Fibroblast of lung (primary cell): ENCODE measurements around the gene PRR7. TPM values are rescaled to one million over a fixed set of nuclear protein-coding genes. Genes with fewer than 3 reads are reported as not detected.

Experiments
- DNase-seq, 2 donors: peaks; one replicate each; pipeline versions ENCODE4 v3.0.0 to v3.0.0-alpha.2; 2010; ENCODE audit warnings: low read depth in 2 of 2
- H2AFZ ChIP-seq: 2 replicates; pipeline ENCODE4 v1.5.1; 2012; ENCODE audit warnings: low read length, control low read depth, inconsistent platforms
- H3K27ac ChIP-seq: 2 replicates; pipeline ENCODE4 v1.5.1; 2011; ENCODE audit warnings: low read length, control low read depth; ENCODE audit not compliant: insufficient read depth
- H3K27me3 ChIP-seq: 2 replicates; pipeline ENCODE4 v1.5.1; 2011; ENCODE audit warnings: mild to moderate bottlenecking, low read length; ENCODE audit not compliant: control insufficient read depth, insufficient read depth
- H3K36me3 ChIP-seq: 2 replicates; pipeline ENCODE4 v1.5.1; 2011; ENCODE audit warnings: low read length; ENCODE audit not compliant: control insufficient read depth, insufficient read depth
- H3K4me1 ChIP-seq: 2 replicates; pipeline ENCODE4 v1.5.1; 2011; ENCODE audit warnings: low read length; ENCODE audit not compliant: control insufficient read depth, insufficient read depth; ENCODE audit errors: extremely low read depth
- H3K4me2 ChIP-seq: 2 replicates; pipeline ENCODE4 v1.5.1; 2011; ENCODE audit warnings: low read length, control low read depth; ENCODE audit not compliant: insufficient read depth; ENCODE audit errors: extremely low read depth
- H3K4me3 ChIP-seq, 4 experiments: fragments of 200-600 bp in 1 of 4; sonication (generic) in 1 of 4; replicated peaks in 1 of 4; 2 replicates each; pipeline ENCODE4 v1.5.1; 2011 to 2016; ENCODE audit warnings: low read length in 4 of 4, low read depth in 3 of 4, mild to moderate bottlenecking in 3 of 4, control low read depth in 2 of 4, inconsistent platforms in 1 of 4, mixed read lengths in 1 of 4; ENCODE audit not compliant: insufficient read depth in 1 of 4; ENCODE audit errors: control extremely low read depth in 1 of 4
- H3K79me2 ChIP-seq: 2 replicates; pipeline ENCODE4 v1.5.1; 2012; ENCODE audit warnings: mild to moderate bottlenecking, low read length, inconsistent platforms; ENCODE audit not compliant: control insufficient read depth, insufficient read depth
- H3K9ac ChIP-seq: 2 replicates; pipeline ENCODE4 v1.5.1; 2011; ENCODE audit warnings: mild to moderate bottlenecking, low read length, control low read depth; ENCODE audit not compliant: insufficient read depth
- H3K9me3 ChIP-seq: 2 replicates; pipeline ENCODE4 v1.5.1; 2012; ENCODE audit warnings: low read depth, low read length; ENCODE audit not compliant: control insufficient read depth, insufficient read depth
- H4K20me1 ChIP-seq: 2 replicates; pipeline ENCODE4 v1.5.1; 2011; ENCODE audit warnings: low read length; ENCODE audit not compliant: control insufficient read depth, insufficient read depth; ENCODE audit errors: extremely low read depth
- EZH2 ChIP-seq: IDR thresholded peaks from 2 replicates; pipeline ENCODE4 v1.5.1; 2012; ENCODE audit warnings: low read length, control low read depth, mild to moderate bottlenecking; ENCODE audit errors: missing control alignments
- polyA plus RNA-seq, 2 donors: library from polyadenylated mRNA; depleted of rRNA in 1 of 2; stranded (reverse) in 1 of 2; unstranded in 1 of 2; fragments of >200 nt; gene quantifications; 2 replicates each; pipeline ENCODE4 v1.2.1, GENCODE V29; 2011 to 2012; ENCODE audit warnings: missing spikeins in 1 of 2
- total RNA-seq: library from RNA; depleted of rRNA; stranded (reverse); fragments of >200 nt; gene quantifications from 2 replicates; pipeline ENCODE4 v1.2.1, GENCODE V29; 2014
- TF ChIP-seq, protein P1 (sequence below), 2 donors: IDR thresholded peaks in 1 of 2; conservative IDR thresholded peaks in 1 of 2; 1 replicate in 1 of 2; 2 replicates in 1 of 2; pipeline ENCODE4 v1.5.1; 2011 to 2012; ENCODE audit warnings: low read length in 2 of 2, control low read depth in 1 of 2, inconsistent platforms in 1 of 2, low read depth in 1 of 2, mild to moderate bottlenecking in 1 of 2

The PRR7 gene
- total and polyA plus RNA-seq, 2 donors (not counting 1 experiment from before 2014, with no cell fraction given): 1.6 to 2.3 TPM

DNA sequence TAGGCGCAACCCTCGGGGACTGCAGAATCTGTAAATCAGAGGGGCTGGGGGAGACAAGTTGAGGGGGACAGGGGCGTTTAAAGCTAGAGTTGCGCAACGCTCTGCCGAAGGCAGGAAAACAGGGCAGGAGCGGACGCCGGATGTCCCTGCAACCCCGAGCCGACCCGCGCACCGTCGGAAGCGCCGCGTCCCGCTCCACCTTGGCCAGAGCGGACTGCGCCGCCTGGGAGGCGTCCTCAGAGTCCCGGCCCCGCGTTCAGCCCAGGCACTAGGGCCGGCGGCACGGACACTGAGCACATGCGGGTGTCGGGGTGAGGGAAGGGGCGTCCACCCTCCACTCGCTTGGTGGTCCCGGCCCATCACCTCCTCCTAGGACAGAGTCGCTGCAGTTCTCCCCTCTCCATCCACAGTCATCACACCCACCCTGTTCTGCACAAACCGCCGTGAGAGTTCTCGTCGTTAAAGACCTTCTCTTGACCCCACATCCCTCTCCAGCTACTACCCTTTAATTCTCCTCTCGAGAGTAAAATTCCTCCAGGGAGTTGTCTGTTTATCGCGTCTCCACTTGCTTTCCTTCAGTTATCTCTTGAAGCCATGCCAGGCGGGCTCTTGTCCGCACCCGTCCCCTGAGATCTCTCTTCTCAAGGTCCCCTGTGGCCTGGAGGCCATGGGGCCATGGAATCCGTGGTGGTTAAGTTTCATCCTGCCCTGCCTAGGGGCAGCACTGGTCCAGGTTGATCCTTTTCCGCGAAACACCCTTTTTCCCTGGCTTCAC lies 51.6 kb downstream of the PRR7 start:
- peak overlapping the region; percentile 5 for H2AFZ ChIP-seq
- peak overlapping the region; percentile 45 for H3K27ac ChIP-seq
- H3K36me3 ChIP-seq: peaks cover 21% of the 10 kb centered on the region
- H3K4me2 ChIP-seq: peak overlapping the region; percentile 69
- peak overlapping the region; percentile 30 to 79 (median 49) for H3K4me3 ChIP-seq
- no peaks in the 10 kb centered on the region for H3K9me3 ChIP-seq
- peaks cover 24% of the 10 kb centered on the region for H3K79me2 ChIP-seq
- no peak for TF ChIP-seq EZH2
- TF ChIP-seq, protein P1, sequence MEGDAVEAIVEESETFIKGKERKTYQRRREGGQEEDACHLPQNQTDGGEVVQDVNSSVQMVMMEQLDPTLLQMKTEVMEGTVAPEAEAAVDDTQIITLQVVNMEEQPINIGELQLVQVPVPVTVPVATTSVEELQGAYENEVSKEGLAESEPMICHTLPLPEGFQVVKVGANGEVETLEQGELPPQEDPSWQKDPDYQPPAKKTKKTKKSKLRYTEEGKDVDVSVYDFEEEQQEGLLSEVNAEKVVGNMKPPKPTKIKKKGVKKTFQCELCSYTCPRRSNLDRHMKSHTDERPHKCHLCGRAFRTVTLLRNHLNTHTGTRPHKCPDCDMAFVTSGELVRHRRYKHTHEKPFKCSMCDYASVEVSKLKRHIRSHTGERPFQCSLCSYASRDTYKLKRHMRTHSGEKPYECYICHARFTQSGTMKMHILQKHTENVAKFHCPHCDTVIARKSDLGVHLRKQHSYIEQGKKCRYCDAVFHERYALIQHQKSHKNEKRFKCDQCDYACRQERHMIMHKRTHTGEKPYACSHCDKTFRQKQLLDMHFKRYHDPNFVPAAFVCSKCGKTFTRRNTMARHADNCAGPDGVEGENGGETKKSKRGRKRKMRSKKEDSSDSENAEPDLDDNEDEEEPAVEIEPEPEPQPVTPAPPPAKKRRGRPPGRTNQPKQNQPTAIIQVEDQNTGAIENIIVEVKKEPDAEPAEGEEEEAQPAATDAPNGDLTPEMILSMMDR (conservative IDR thresholded peaks at IDR 0.05 in 1 of 2, IDR thresholded peaks at IDR 0.05 in 1 of 2; ENCODE audit: low read depth in 1 of 2, low read length in 2 of 2): no peak
- no peaks in the 10 kb centered on the region for H4K20me1 ChIP-seq
- H3K4me1 ChIP-seq: peaks cover 41% of the 10 kb centered on the region
- no peaks in the 10 kb centered on the region for H3K27me3 ChIP-seq
- peak overlapping the region; percentile 46 for H3K9ac ChIP-seq
- no peak for DNase-seq

DNA sequence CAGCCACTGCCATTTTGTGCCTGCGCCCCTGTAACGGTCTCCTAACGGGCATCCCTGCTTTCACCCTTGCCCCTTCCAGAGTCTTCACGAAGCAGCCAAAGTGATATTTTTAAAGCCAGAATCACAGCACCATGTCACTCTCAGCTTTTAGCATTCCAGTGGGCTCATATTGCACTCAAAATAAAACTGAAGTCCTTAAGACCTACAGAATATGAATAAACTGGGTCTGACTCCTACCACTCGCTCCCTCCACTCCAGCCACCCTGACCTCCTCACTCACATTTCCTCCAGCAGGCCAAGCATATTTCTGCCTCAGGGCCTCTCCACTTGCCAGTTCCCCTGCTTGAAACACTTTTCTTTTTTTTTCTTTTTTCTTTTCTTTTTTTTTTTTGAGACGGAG lies 53.2 kb downstream of the PRR7 start:
- Histone ChIP-seq H3K36me3 (peaks cover 11% of the 10 kb centered on the region), H3K4me2 (no peak overlapping the region), H3K4me1 (peaks cover 28% of the 10 kb centered on the region), H2AFZ (no peak overlapping the region), H3K79me2 (peaks cover 13% of the 10 kb centered on the region), H4K20me1 (no peaks in the 10 kb centered on the region), H3K9ac (no peak overlapping the region), H3K27ac (no peak overlapping the region), H3K27me3 (no peaks in the 10 kb centered on the region), H3K4me3 (no peak overlapping the region), H3K9me3 (no peaks in the 10 kb centered on the region)
- DNase-seq: no peak
- TF ChIP-seq, protein P1 (conservative IDR thresholded peaks at IDR 0.05 in 1 of 2, IDR thresholded peaks at IDR 0.05 in 1 of 2; ENCODE audit: low read depth in 1 of 2, low read length in 2 of 2): no peak
- TF ChIP-seq EZH2: no peak

DNA sequence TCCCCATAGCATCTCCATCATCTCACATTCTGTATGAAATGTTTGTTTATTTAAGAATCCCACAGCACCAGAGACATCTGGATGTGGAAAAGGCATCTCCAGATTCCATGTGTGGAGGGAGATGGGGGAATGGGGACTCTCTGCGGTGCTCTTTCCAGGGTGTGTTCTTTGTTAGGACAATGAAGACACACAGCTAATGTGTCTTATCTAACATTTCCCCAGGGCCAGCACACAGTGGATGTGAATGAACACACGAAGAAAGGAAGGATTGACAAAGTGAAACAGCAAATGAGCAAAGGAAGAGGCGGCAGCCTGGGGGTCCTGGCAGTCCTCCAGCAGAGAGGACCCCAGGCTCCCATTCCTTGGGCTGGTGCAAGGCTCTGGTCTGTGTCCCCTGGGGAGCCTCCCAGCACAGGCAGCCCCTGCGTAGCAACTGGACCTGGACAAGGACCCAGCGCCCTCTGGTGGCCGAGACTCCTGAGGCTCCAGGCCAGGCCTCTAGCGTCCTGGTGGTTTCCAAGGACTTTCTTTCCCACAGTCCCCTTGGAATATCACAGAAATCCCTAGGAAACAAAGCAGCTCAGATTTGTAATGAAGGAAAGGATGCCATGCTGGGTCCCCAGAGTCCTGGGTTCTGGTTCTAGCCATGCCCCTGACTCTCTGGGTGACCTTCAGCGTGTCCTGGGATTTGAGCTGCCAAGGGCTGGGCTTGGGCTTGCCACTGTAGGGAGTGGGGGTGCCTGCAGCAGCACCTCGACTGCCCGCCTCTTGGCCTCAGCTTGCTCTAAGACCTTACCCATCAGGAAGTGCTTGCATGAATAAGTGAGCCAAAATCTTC lies 54.3 kb downstream of the PRR7 start:
- H3K79me2 ChIP-seq: peaks cover 9% of the 10 kb centered on the region
- peaks cover 18% of the 10 kb centered on the region for H3K4me1 ChIP-seq
- H4K20me1 ChIP-seq: no peaks in the 10 kb centered on the region
- no peak overlapping the region for H3K9ac ChIP-seq
- H3K4me2 ChIP-seq: peak overlapping the region; percentile 17
- peaks cover 3% of the 10 kb centered on the region for H3K36me3 ChIP-seq
- peak; percentile 77 to 85 for DNase-seq
- no peaks in the 10 kb centered on the region for H3K9me3 ChIP-seq
- H2AFZ ChIP-seq: no peak overlapping the region
- TF ChIP-seq EZH2: no peak
- TF ChIP-seq, protein P1 (conservative IDR thresholded peaks at IDR 0.05 in 1 of 2, IDR thresholded peaks at IDR 0.05 in 1 of 2; ENCODE audit: low read depth in 1 of 2, low read length in 2 of 2): peak; percentile 91 to 96
- H3K4me3 ChIP-seq: no peak overlapping the region
- no peaks in the 10 kb centered on the region for H3K27me3 ChIP-seq
- H3K27ac ChIP-seq: peak overlapping the region; percentile 31
